ENCODE data around the gene PRRX1. TPM values are rescaled to one million over a fixed set of nuclear protein-coding genes. Genes with fewer than 3 reads are reported as not detected.

The PRRX1 gene
- total RNA-seq, 4 donors from 2014 or later = 25.4 to 44.0 (median 40.6) TPM

DNA sequence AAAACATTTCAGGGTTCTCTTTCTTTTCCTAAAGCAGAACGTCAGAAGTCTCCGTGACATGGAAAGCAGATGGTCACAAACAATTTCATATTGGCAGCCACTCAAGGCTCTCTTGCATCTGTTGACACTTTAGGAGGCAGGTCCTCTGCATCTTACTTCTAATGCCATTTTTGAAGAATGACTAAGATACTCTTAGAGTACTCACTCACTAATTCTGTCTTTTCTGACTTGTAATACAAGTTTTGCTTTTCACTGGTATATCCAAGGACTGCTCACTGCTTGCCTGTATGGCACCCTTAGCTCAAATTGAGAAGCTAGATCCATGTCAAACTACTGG lies 68.3 kb downstream of the PRRX1 start:
- DNase-seq (ENCODE audit: low spot score) (no peak), ATAC-seq (ENCODE audit: low FRiP score) (no peak)
- TF ChIP-seq, protein P1, sequence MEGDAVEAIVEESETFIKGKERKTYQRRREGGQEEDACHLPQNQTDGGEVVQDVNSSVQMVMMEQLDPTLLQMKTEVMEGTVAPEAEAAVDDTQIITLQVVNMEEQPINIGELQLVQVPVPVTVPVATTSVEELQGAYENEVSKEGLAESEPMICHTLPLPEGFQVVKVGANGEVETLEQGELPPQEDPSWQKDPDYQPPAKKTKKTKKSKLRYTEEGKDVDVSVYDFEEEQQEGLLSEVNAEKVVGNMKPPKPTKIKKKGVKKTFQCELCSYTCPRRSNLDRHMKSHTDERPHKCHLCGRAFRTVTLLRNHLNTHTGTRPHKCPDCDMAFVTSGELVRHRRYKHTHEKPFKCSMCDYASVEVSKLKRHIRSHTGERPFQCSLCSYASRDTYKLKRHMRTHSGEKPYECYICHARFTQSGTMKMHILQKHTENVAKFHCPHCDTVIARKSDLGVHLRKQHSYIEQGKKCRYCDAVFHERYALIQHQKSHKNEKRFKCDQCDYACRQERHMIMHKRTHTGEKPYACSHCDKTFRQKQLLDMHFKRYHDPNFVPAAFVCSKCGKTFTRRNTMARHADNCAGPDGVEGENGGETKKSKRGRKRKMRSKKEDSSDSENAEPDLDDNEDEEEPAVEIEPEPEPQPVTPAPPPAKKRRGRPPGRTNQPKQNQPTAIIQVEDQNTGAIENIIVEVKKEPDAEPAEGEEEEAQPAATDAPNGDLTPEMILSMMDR (IDR thresholded peaks at IDR 0.05) = no peak

DNA sequence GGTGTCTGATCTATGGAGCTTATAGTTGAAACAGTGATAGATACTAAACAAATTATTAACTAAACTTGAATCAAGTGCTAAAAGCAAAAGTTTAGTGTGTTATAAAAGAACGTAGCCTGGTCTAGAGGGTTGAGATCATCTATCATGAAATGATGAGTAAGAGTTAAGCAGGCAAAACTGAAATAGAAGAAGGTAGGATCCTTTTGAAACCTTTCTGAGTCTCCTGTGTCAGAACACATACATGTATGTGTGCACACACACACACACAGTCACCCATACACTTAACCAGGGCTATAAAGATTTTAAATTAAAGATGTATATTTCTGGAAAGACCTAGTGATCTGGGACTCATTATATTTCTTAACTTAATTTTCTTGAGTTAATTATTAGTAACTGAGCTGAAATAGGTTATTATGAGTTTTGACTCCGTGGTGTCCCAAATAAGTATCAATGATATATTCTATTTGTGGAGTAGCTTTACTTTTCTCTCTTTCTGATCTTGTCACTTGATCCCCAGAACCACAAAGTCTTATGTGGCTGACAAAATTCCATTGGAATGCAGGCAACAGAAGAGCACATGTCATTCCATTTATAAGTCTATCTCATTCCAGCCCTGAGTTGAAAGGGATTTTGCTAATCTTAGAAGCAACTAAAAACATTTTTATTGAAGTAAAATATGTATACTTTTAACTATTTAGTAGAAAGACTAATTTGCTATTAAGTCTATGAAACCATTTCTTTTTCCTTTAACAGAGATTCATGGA lies 70.7 kb downstream of the PRRX1 start:
- TF ChIP-seq, protein P1 (IDR thresholded peaks at IDR 0.05) = no peak
- ATAC-seq (ENCODE audit: low FRiP score) = no peak
- no peak for DNase-seq (ENCODE audit: low spot score)

DNA sequence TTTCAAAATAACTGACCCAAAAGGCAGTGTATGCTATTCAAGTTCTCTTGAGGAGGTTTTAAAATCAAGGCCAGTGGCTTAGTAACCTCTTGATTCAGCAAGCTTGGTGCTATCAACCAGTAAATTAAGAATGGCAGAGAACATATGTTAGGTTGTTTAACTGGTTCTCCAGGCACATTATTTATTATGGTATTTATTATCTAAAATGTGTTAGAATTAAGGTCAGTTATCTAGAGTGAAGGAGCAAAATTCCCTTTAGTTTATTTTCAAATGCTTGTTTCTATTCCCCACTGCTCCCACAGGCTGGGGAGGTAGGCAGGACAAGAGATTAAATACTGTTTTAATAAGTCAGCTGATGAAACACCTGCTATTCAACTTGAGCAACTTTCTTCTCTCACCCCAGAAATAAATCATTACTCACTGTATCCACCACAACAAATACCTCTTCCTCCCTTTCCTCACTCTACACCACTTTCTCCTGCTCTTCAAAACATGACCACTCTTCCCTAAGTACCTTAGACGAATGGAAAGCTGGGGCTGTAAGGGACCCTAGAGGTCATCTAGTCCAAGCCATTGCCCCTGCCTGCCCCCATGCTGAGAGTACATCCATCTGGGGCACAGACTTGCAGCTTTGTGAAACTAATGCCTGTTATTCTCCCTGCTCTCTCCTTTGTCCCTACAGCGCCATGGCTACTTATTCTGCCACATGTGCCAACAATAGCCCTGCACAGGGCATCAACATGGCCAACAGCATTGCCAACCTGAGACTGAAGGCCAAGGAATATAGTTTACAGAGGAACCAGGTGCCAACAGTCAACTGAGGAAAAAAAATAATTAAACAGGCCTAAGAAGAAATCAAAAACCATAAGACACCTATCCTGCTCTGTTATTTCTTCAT lies 71.7 kb downstream of the PRRX1 start:
- TF ChIP-seq, protein P1 (IDR thresholded peaks at IDR 0.05) = no peak
- DNase-seq (ENCODE audit: low spot score) (no peak), ATAC-seq (ENCODE audit: low FRiP score) (no peak)

DNA sequence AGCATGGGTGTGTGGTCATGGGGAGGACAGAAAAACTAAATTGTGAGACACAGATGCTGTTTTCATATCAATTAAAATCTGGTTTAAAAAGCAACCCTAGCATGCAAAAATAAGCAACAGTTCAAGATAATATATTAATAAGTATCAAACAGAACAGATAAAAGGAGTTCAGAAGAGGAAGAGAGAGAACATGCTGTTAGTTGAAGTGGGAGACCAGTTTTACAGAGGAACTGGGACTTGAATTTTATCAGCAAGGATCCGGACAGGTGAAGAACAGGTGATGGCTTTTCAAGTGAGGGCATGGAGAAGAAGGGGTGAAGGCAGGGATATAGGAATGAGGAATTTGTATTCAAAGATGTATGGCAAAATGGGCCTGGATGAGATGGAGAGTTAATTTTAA lies 75.9 kb downstream of the PRRX1 start:
- ATAC-seq (ENCODE audit: low FRiP score) (no peak), DNase-seq (ENCODE audit: low spot score) (no peak)
- TF ChIP-seq, protein P1 (IDR thresholded peaks at IDR 0.05) = no peak

DNA sequence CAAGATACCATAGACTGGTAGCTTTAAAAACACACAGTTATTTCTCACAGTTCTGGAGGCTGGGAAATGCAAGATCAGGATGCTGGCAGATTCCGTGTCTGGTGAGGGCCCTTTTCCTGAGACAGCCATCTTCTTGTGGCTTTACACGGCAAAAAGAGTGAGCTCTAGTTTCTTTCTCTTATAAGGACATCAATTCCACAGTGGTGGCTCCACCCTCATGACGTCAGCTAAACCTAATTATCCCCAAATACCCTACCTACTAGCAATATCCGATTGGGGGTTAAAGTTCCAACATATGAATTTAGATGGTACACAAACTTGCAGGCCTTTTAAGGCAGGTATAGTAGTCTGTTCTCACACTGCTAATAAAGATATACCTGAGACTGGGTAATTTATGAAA lies 77.7 kb downstream of the PRRX1 start:
- no peak for ATAC-seq (ENCODE audit: low FRiP score)
- TF ChIP-seq, protein P1 (IDR thresholded peaks at IDR 0.05) = no peak

DNA sequence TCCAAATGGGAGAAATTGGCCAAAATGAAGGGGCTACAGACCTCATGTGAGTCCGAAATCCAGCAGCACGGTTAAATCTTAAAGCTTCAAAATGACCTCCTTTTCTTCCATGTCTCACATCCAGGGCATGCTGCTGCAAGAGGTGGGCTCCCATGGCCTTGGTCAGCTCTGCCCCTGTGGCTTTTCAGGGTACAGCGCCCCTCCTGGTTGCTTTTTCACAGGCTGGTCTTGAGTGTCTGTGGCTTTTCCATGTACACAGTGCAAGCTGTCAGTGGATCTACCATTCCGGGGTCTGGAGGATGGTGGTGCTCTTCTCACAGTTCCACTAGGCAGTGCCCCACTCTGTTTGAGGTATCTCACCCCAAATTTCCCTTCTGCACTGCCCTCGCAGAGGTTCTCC lies 78.7 kb downstream of the PRRX1 start:
- DNase-seq (ENCODE audit: low spot score) = no peak
- TF ChIP-seq, protein P1 (IDR thresholded peaks at IDR 0.05) = no peak
- no peak for ATAC-seq (ENCODE audit: low FRiP score)

More for the DNA sequence above, 77.7 kb downstream of the PRRX1 start:
- DNase-seq (ENCODE audit: low spot score) = no peak
